NCI-H1105 (cell line): ENCODE measurements around the gene IQSEC1.

Source experiments
- DNase-seq: peaks from one replicate; lab custom pipeline; 2025; lab: John Stamatoyannopoulos, UW

The IQSEC1 gene

DNA sequence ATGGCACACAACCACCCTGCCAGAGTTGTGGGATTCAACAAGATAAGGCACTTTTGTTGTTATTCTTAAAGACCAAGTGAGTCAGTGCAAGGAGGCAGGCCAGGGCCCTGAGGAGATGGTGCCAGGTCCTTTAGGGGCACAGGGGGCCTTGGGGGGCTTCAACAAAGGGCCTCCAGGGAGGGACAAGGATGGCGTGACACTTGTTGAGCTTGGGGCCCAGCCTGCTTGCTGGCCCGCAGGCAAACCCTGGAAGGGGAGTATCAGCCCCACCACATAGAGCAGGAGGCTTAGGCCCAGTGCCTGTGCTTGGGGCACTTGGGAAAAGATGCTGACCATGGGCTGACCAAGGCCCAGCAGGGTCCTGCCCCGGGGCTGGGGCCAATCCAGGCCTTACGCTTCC lies 5.5 kb downstream of the IQSEC1 start:
- no peak for DNase-seq

- no peak for DNase-seq
Observed at GRCh38 chr3:13066834-13067233, 6.4 kb downstream of the IQSEC1 start.

- DNase-seq, result no peak
Observed at GRCh38 chr3:13066236-13066635, 7.0 kb downstream of the IQSEC1 start.

- no peak for DNase-seq
Observed at GRCh38 chr3:13065727-13066126, 7.5 kb downstream of the IQSEC1 start.

- no peak for DNase-seq
Observed at GRCh38 chr3:13064964-13065363, 8.3 kb downstream of the IQSEC1 start.

GRCh38 chr3:13064159-13064868 lies 8.9 kb downstream of the IQSEC1 start:
- no peak for DNase-seq

DNA sequence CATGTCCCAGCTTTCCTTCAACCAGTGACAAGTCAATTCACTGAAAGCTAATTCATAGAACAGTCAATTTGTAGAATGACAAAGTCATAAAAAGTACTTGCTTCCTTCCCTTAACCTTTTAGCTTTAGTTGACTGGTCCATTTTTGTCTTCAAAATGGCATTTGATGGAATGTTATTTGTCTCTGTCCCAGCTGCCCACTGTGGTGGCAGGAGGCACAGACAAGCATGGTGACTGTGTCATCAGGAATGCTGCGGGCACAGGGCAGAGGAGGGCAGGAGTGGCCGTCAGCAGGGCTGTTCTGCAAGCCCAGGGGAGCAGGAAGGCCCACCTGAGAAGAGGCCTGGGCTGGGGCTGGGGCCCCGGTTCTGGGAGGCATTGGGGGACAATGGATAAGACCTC lies 10.0 kb downstream of the IQSEC1 start:
- no peak for DNase-seq

- DNase-seq, result no peak
Observed at GRCh38 chr3:13062647-13063046, 10.6 kb downstream of the IQSEC1 start.

DNA sequence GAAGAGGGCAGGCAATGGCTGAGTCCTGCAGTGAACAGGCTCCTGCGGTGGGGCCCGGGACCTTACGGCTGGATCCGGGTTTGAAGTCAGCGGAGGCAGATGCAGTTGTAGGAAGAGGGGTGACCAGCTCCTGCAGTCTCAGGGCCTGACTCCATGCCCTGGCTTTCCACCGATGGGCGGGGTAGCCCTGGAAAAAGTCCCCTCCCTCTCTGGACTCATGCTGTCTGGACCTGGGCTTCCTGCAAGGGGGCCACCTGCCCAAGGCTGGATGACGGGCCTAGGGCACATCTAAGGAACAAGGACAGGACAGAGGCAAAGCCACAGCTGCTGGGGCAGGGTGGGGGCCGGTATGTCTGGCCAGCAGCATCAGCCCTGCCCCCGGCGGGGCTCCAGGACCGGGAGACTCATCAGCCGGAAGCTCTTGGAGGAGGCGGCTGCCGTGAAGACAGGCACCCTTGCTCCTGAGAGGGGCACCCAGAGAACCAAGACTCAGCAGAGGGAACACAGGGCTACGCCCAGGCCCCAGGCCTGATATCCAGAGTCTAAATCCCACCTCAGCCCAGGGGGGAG lies 12.8 kb downstream of the IQSEC1 start:
- DNase-seq, result no peak

DNA sequence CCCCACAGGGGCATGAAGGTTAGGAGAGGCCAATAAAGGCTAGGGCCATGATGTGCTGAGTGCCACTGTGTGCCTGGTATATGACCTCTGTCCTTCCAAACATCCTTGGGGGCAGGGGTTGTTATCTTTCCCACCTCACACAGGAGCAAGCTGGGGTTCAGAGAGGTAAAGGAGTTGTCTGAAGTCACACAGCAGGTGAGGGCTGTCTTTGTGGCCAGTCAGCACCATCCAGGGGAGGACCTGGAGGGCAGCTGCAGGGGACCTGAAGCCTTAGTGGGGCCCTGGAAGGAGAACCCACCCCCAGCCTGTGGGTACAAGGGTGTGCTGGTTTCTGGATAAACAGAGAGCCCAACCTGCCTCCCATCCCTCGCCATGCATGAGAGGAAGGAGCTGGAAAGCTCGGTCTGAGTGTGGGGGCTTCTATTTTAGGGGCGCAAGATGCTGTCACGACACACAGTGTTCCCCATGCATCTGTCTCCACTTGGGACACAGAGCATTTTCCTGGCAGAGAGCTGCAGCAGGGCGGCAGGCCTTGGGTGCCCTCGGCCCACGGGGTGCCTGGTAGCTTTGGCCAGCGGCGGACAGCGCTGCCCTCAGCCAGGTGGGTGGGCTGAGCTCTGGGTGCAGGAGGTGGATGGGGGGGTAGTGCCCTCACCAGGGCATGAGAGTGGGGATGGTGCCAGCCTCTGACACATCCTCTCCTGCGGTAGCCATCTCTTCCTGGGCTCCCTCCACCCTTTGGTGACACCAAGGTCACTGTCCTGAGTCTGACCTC lies 14.7 kb downstream of the IQSEC1 start:
- no peak for DNase-seq

DNA sequence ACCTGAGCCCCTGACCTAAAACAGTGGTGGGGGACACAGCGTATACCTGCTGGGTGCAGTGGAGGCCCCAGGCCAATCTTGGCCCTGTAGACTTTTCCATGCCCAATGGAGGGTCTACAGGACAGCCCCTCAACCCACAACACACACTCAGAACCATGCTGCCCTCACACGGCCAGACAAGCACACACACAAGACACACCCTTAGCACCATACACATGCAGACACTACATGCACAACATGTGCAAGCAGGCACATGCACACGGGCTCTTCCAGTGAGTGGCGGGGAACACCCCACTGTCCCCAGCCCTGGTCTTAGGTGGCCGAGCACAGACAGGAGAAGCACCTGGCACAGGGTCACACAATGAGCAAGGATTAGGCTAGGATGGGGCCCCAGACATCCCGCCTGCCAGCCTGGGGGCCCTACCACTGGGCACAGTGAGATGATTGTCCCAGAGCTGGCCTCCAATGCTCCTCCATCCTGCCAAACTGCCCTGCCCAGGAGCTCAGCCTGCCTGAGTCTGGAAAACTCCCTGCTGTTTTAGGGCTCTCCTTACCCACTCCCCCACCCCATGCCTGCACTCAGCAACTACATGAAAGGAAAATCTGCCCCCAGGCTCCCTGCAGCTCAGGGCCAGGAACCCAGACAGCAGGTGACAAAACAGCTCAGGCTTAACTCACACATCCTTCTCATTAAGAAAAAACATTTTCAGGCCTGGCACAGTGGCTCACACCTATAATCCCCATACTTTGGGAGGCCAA lies 15.8 kb downstream of the IQSEC1 start:
- DNase-seq, result no peak

DNA sequence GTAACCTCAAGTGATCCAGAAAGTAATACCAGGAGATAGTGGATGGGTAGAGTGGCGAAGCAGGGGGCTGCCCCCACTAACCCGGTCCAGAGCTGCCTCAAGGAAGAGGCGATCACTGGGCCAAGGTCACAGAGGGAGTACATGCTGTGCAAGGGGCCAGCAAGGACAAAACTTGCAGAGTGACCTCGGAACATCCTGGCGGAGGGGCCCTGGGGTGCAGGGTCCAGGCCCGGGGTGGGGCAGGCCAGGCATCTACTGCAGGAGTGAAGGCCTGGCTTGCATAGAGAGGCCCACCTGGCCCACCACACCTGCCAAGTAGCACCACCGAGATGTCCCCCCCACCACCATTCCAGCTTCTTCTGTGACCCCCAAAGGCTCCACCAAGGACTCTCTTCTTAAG lies 17.6 kb downstream of the IQSEC1 start:
- DNase-seq, result no peak

- DNase-seq, result no peak
Observed at GRCh38 chr3:13054341-13055285, 18.6 kb downstream of the IQSEC1 start.

- DNase-seq, result no peak
Observed at GRCh38 chr3:13053893-13054292, 19.3 kb downstream of the IQSEC1 start.

DNA sequence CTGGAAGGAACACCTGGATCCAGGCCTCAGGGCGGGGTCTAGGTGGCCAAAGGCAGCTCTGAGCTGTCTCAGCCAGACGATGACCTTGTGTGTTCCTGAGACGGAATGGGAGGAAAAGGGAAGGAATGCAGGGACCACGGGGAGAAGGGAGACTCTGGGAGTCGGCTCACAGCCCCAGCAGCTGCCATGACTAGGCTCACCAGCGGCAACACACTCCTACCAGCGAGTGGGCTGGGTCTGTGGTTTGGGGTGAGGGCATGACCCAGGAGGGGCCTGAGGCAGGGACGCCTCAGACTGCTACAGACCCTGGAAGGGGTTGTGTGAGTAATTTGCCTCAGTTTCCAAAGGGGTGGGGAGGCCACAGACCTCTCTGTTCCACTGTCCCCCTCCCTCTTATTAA lies 19.8 kb downstream of the IQSEC1 start:
- DNase-seq, result no peak

- no peak for DNase-seq
Observed at GRCh38 chr3:13052191-13052820, 20.9 kb downstream of the IQSEC1 start.

DNA sequence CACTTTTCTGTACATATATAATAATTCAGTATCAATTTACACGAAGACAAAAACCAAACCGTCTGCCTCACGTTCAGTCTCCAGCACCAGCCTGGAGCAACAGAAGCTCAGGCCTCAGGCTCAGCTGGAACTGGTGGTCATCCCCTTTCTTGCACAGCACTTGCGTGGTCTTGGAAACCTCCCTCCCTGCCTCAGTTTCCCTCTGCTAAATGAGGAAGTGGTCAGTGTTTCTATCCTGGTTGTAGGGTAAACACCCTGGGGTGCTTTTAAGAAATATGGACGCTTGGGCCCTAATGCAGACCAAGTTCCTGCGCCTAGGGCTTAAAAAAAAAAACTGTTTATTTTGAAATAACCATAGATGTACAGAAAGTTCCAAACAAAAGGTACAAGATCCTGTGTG lies 21.6 kb downstream of the IQSEC1 start:
- DNase-seq, result no peak

- no peak for DNase-seq
Observed at GRCh38 chr3:13051066-13051465, 22.2 kb downstream of the IQSEC1 start.

DNA sequence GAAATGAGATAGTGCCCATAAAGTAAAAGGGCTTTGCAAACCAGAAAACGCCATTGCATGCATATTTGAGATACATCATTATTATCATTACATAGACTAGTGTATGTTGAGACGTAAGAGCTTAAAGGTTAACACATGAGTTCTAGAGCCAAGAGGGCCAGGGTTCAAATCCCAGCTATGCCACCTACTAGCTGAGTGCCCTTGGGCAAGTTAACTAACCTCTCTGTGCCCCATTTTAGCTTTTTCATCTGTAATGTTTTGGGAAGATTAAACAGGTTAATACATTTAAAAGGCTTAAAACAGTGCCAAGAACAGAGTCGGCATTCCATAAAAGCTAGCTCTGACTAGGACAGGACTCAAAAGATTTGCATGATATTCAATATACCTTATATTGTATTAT lies 22.8 kb downstream of the IQSEC1 start:
- no peak for DNase-seq

DNA sequence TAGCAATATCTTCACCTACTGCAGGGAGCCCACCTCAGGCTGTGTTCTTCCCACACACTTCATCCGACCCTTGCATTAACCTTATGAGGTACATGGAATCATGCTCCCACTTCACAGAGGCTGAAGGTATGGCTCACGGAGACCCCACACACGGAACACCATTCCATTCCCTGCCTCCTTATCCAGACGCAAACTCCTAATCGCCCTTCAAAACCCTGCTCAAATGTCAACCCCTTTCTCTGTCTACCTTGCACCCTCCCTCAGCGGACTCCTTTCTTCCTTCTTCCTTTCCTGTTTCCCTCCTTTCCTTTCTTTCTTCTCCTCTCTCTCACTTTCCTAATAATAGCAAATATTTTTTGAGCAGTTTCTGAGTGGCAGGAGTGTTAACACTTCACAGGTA lies 23.8 kb downstream of the IQSEC1 start:
- DNase-seq, result no peak
